Vagina (tissue), 2 donors: ENCODE data around the gene ZCCHC12.

Source experiments
- CTCF ChIP-seq, 3 experiments: fragments of 450-650 bp in 2 of 3; fragments of 200-600 bp in 1 of 3; sonication (generic) in 1 of 3; IDR thresholded peaks; one replicate each; pipeline ENCODE4 v1.5.1; 2017 to 2019; ENCODE audit warnings: antibody characterized with exemption in 3 of 3, mild to moderate bottlenecking in 2 of 3, moderate library complexity in 2 of 3
- POLR2A ChIP-seq, 2 donors: fragments of 450-650 bp; IDR thresholded peaks; one replicate each; pipeline ENCODE4 v1.6.1; 2017; ENCODE audit warnings: antibody characterized with exemption in 2 of 2, mild to moderate bottlenecking in 2 of 2, moderate library complexity in 2 of 2

GRCh38 chrX:118780911-118781310 is 42.7 kb upstream of the ZCCHC12 start:
- no peak for TF ChIP-seq POLR2A (IDR thresholded peaks at IDR 0.05)
- TF ChIP-seq CTCF (IDR thresholded peaks at IDR 0.05), result no peak
